GM21576 (cell line): ENCODE results near the gene TRIP12.
"Not testable (repeated sequence)": the region's sequence is repeated elsewhere in the genome, so short reads cannot be mapped to it uniquely, and the experiment has no call there.

ENCODE experiments used
- ATAC-seq: cut with Tn5 transposase; IDR thresholded peaks from one replicate; pipeline ENCODE4 v1.9.1; 2021; ENCODE audit warnings: mild to moderate bottlenecking, moderate library complexity; ENCODE audit not compliant: unreplicated experiment

TRIP12 gene

GRCh38 chr2:229835596-229836283, 86.1 kb downstream of the TRIP12 start:
- ATAC-seq, result no peak

DNA sequence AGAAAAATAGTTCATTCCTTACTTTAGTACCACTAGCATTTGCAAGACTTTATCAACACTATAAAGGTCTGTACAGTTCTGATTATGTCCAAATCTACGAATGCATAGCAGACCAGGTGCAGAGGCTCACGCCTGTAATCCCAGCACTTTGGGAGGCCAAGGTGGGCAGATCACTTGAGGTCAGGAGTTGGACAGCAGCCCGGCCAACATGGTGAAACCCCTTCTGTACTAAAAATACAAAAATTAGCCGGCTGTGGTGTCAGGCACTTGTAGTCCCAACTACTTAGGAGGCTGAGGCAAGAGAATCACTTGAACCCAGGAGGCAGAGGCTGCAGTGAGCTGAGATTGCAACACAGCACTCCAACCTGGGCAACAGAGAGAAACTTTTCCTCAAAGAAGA, 87.4 kb downstream of the TRIP12 start:
- not testable (repeated sequence) for ATAC-seq

- ATAC-seq, result peak; percentile 49
Measured at GRCh38 chr2:229832510-229832898, 89.3 kb downstream of the TRIP12 start.

- no peak for ATAC-seq
Measured at GRCh38 chr2:229831805-229832509, 89.9 kb downstream of the TRIP12 start.

GRCh38 chr2:229825476-229825875, 96.3 kb downstream of the TRIP12 start:
- ATAC-seq, result no peak

DNA sequence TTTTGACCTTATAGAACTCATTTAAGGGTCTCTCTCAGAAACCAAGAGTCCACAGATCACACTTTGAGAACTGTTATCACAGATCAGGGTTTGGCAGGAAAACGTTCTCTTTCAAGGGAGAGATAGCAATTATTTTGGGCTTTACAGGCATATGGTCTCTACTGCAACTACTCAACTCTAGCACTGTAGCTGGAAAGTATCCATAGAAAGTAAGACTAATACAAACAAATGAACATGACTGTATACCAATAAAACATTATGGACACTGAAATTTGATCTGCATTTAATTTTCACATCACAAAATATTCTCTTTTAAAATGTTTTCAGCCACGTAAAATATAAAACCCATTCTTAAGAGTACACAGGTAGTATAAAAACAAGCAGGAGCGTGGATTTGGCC, 100.5 kb downstream of the TRIP12 start:
- ATAC-seq, result no peak

- no peak for ATAC-seq
Measured at GRCh38 chr2:229818230-229818629, 103.6 kb downstream of the TRIP12 start.

DNA sequence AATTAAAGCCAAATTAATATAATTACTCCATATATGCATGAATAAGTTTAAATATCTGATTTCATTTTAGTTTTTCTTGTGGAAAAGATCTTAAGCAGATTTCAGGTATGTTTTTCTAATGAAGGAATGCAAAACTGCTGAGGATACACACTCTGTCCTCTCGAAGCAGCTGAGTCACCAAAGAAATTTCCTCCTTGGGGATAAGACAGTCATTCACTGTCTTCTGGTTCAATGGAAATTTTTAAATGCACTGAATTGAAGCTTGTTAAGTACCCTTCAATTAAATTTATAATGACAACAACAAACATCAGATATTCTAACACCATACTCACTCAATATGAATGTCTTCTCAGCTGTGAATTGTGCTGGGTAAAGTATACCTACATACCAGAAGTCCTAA, 106.0 kb downstream of the TRIP12 start:
- no peak for ATAC-seq

GRCh38 chr2:229815342-229815741, 106.5 kb downstream of the TRIP12 start:
- no peak for ATAC-seq

GRCh38 chr2:229810786-229811185, 111.0 kb downstream of the TRIP12 start:
- no peak for ATAC-seq

DNA sequence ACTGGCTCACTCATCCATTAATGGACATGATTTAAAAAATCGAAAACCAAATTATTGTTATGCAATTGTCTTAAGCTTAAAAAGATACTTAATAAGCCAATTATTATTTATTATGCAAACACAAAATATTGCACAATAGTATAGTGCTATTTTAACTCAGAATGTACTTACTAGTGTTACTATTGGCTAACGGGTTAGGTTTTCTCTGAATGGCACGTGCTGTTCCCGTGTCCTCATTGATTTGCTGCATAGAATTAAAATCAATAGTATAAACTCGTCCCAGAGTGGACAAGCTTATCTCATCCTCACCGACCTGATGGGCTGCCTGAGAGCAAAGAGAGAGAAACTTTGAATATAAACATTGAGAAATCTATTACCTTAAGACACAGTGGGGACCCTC, 116.2 kb downstream of the TRIP12 start:
- ATAC-seq, result no peak

DNA sequence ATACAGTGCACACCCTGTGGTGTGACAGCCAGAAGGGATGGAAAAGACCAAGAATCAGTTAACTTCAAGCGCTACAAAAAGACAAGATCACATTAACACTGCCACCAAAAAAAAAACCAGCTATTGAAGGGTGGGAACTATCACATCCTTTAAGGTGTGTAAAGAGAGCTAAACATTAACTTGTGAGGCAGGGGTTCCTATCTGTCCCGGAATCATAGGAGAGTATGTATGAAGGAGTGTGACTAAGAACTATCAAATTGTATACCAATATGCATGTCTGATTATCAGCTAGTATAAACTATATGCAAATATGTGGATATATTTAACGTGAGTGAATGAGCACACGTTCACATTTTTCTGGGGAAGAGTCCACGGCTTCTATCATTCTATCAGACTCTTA, 119.0 kb downstream of the TRIP12 start:
- no peak for ATAC-seq

GRCh38 chr2:229800997-229801754, 120.6 kb downstream of the TRIP12 start:
- peak; percentile 75 for ATAC-seq

DNA sequence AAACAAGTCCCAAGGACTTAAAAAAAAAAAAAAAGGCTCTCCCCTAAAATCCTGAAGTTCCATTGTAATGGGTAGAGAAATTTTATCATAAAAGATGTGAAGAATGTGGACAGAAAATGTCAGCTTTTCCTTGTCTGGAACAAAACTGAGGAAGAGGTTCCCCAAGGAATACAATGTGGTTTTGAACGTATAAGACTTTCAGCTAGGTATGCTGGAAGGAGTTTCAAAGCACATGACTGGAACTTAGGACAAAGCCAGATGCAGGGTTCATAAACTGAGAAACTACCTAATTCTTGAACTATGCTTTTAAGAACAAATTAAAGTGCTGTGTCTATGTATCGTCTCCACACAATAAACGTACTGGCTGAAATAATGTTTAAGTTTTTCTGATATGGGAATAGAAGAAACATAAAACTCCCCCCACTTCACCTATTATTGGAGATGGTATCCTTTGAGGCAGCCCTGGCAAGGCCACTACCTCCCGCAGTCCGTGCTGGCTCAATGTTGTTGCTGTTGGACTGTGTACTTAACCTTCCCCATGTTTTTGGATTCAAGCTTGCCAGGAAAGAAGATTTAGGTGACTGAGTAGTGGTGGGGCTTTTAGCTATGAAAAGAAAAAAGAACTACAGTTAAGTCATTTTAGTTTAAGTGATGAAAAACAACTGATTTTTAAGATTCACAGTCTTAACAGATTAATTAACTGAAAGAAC, 123.2 kb downstream of the TRIP12 start:
- ATAC-seq, result no peak

DNA sequence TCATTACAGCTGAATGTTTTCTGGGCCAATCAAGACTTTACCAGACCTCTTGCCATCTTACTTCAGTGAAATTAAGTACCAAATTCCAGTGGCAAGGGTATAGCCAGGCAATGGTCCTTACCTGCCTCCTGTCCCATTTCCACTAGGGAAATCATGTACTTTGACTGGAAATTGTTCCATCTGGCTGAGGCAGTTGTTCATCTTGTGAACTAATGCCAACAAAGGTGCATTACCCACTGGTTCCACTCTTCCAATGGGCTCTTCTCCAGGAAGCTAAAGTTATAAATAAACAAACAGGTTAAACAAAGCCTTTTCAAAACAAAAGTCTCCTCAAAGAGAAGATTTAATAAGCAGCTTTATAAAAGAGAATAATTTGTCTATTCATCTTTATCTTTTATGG, 126.8 kb downstream of the TRIP12 start:
- ATAC-seq, result no peak

DNA sequence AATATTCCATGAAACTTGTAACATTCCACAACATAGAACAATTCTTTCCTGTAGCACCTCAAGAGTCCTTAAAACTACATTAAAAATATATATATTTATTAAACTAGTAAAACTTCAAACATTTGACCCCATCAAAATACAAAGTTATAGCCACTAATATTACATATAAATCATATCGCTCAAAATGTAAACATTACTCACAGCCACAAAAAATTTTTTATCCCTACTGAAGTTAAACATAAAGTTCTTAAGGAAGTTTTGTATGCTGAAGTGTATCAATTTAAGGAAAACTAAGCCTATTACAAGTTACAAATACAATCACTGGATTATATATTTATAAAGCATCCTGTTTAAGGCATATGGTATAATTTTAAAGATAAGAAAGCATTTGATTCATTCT, 127.2 kb downstream of the TRIP12 start:
- ATAC-seq, result no peak

DNA sequence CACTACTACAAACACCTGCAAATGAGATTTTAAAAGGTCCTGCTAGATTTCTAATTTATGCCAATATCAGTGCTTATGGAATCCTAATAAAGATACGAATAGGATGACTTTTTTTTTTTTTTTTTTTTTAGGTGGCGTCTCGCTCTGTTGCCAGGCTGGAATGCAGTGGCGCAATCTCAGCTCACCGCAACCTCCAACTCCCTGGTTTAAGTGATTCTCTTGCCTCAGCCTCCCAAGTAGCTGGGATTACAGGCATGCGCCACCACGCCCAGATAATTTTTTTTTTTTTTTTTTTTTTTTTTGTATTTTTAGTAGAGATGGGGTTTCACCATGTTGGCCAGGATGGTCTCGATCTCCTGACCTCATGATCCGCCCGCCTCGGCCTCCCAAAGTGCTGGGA, 135.5 kb downstream of the TRIP12 start:
- not testable (repeated sequence) for ATAC-seq

DNA sequence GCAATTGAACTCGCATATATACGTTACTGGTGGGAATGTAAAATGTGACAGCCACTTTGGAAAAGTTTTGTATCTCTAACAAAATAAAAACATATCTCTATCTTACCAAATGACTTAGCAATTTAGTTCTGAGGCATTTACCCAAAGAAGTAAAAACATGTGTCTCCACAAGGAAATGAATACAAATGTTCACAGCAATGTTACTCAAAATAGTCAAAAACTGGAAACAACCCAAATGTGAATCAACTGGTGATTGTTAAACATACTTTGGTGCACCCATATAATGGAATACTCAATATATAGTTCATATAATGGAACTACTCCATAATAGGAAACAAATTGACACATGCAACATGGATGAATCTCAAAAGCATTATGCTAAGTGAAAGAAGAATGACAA, 137.0 kb downstream of the TRIP12 start:
- no peak for ATAC-seq

DNA sequence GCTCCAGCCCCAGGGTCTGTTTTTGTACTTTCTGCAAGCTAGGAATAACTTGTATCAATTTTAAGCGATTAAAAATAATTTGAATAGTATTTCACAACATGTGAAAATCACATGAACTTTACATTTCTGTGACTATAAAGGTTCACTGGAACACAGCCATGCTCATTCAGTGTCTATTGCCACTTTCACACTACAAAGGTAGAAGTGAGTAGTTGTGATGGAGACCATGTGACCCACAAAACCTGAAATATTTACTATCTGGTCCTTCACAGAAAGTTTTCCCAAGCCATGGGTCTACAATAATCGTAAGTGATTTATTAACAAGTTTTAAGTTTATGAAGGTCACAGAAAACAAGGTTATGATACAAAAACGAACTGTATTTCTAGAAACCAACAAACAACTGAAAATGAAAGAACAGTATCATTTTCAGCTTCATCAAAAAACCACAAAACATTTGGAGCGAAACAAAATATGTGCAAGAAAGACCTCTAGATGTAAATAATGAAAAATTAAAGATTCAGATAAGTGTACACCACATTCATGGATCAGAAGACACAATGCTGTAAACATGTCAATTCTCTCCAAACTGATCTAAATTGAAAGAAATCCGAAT, 138.6 kb downstream of the TRIP12 start:
- peak; percentile 51 for ATAC-seq

DNA sequence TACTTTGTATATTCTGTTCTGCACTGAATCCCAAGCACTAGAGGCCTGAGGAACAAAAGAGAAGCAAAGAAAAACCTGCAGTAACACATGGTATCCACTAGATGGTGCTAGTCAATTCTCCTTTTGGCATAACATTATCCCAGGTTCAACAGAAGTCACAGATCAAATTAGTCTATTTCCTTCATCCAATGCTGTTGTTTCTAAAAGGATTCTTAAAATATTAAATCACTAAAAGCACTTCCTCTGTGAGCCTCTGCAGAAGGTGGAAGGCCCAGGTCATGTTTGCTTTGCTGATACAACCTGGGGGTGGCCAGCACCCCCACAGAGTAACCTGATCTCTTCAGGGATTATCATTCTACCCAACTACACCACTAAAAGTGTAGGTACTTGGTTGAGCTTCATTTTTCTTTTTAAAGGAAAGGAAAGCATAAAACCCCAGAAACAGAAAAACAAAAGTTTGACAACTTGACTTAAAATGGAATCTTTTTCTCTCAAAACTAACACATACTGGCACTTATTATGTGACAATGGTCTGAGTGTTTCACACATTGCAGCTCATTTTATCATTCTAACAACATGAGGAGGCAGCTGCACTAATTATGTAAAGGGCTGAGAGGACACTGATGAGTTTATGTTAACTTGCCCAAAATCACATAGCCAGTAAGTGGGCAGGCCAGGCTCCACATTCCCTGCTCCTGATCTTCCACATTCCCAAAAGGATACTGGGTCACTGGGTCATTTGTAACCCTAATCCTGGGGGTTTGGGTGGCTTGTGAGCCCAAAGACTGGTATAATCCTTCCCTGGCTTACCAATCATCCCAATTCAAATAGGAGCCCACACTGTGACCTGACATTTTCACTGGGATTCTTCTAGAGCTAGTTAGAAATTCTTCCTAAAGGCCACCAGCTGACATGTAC, 140.7 kb downstream of the TRIP12 start:
- ATAC-seq, result no peak
